ENCODE results near the gene DHRS4L2.
A peak's percentile ranks its signal among the peaks of the same experiment; 100 is the strongest.
"Not testable (repeated sequence)": the region's sequence is repeated elsewhere in the genome, so short reads cannot be mapped to it uniquely, and the experiment has no call there.

DHRS4L2 gene

GRCh38 chr14:23950411-23951135 is 38.2 kb upstream of the DHRS4L2 start:
- DNase-seq = no peak
- H3K4me3 ChIP-seq (ENCODE audit: low read depth, low read length) = no peak overlapping the region
- H3K36me3 ChIP-seq = no peaks in the 10 kb centered on the region
- no peak for TF ChIP-seq CTCF (IDR thresholded peaks at IDR 0.05; ENCODE audit: low read depth, low read length)
- H3K9me3 ChIP-seq = no peaks in the 10 kb centered on the region
- H3K4me1 ChIP-seq = no peaks in the 10 kb centered on the region
- H3K27me3 ChIP-seq = no peaks in the 10 kb centered on the region

GRCh38 chr14:23951136-23951466 is 37.6 kb upstream of the DHRS4L2 start:
- not testable (repeated sequence) for H3K27me3 ChIP-seq; DNase-seq; H3K4me1 ChIP-seq; H3K36me3 ChIP-seq; H3K4me3 ChIP-seq (ENCODE audit: low read depth, low read length); H3K9me3 ChIP-seq

- no peak for DNase-seq
- peak; percentile 20; the same call in 1 of the 2 replicates for TF ChIP-seq CTCF (IDR thresholded peaks at IDR 0.05; ENCODE audit: low read depth, low read length)
- H3K4me3 ChIP-seq (ENCODE audit: low read depth, low read length) = no peak overlapping the region
Measured at GRCh38 chr14:23951590-23952201, 37.0 kb upstream of the DHRS4L2 start.

DNA sequence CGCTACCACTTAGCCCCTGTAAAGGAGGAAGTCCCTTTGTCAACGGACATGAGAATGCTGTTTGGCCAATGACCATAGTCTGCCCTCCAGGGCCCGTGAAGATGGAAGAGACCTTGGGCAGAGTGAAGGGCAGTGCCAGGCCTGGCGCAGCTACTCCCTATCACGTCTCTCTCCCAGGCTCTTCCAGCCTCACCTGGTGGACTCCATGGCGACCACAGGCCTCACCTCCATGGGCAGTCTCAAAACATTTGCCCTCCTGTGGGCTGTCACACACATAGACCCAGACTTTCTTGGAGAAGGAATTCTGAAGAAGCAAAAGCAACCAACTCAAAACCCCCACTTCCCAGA is 35.6 kb upstream of the DHRS4L2 start:
- H3K9me3 ChIP-seq, H3K4me1 ChIP-seq, DNase-seq, H3K27me3 ChIP-seq, H3K36me3 ChIP-seq: not testable (repeated sequence)
- peak overlapping the region; percentile 87 for H3K4me3 ChIP-seq (ENCODE audit: low read depth, low read length)

More at GRCh38 chr14:23951590-23952201, 37.0 kb upstream of the DHRS4L2 start:
- no peaks in the 10 kb centered on the region for H3K4me1 ChIP-seq
- H3K9me3 ChIP-seq = no peaks in the 10 kb centered on the region
- no peaks in the 10 kb centered on the region for H3K27me3 ChIP-seq
- H3K36me3 ChIP-seq = no peaks in the 10 kb centered on the region

DNA sequence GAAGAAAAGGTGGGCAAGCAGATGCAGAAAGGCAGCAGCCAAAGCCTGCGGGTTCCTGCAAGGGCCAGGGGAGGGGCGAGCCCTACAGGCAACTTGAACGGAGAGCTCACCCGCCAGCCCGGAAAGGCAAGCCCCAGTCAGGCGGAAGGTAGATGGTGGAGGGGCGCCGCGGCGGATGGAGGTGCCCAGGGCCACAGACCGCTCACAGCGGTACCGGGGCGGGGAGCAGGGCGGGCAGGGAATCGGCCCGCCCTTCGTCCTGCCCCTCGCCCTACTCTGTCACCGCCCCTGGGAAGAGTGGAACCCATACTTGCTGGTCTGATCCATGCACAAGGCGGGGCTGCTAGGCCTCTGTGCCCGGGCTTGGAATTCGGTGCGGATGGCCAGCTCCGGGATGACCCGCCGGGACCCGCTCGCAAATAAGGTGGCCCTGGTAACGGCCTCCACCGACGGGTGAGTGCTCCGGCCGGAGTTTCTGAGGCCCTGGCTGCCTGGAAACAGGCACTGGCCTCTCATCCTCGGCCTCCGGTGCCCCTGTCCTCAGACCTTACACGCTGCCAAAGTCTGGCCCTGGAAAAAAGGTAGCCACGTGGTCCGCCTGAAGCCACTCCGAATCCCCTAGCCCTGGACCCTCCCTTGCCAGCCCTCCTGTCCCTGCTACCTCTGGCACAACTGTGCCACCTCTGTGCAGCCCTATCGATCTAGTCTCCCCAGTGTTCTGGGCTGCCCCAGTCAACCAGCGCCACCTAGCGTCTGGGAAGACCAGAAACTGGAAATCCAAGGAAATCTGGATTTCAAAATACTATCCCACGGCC is 35.1 kb upstream of the DHRS4L2 start, which contains the start of gene DHRS4:
Gene DHRS4 (plus strand): TSS at position 307 of the 815 bp plus-strand sequence. CDS start 19 bp downstream, at position 326.
- DNase-seq = peak; percentile 90
- peak within 1 kb of the TSS; percentile 87 for H3K4me3 ChIP-seq (ENCODE audit: low read depth, low read length)
- H3K4me1 ChIP-seq = no peaks in the 10 kb centered on the region
- no peaks in the 10 kb centered on the region for H3K36me3 ChIP-seq
- no peaks in the 10 kb centered on the region for H3K27me3 ChIP-seq
- H3K9me3 ChIP-seq = no peaks in the 10 kb centered on the region
- TF ChIP-seq CTCF (IDR thresholded peaks at IDR 0.05; ENCODE audit: low read depth, low read length) = peak; percentile 97

- H3K4me1 ChIP-seq, H3K9me3 ChIP-seq, H3K27me3 ChIP-seq, DNase-seq, H3K36me3 ChIP-seq: not testable (repeated sequence)
- peak overlapping the region; percentile 87 for H3K4me3 ChIP-seq (ENCODE audit: low read depth, low read length)
Measured at GRCh38 chr14:23954279-23954614, 34.5 kb upstream of the DHRS4L2 start.

- not testable (repeated sequence) for H3K4me3 ChIP-seq (ENCODE audit: low read depth, low read length); H3K27me3 ChIP-seq; H3K4me1 ChIP-seq; H3K9me3 ChIP-seq; H3K36me3 ChIP-seq
- DNase-seq = peak; percentile 43
Measured at GRCh38 chr14:23954965-23955364, 33.8 kb upstream of the DHRS4L2 start.

GRCh38 chr14:23955811-23956210 is 32.9 kb upstream of the DHRS4L2 start:
- DNase-seq; H3K4me1 ChIP-seq; H3K27me3 ChIP-seq; H3K9me3 ChIP-seq; H3K36me3 ChIP-seq; H3K4me3 ChIP-seq (ENCODE audit: low read depth, low read length): not testable (repeated sequence)

GRCh38 chr14:23957913-23958569 is 30.7 kb upstream of the DHRS4L2 start:
- H3K9me3 ChIP-seq; H3K4me1 ChIP-seq; H3K4me3 ChIP-seq (ENCODE audit: low read depth, low read length); H3K27me3 ChIP-seq; DNase-seq; H3K36me3 ChIP-seq: not testable (repeated sequence)

- DNase-seq; H3K36me3 ChIP-seq; H3K9me3 ChIP-seq; H3K4me1 ChIP-seq; H3K4me3 ChIP-seq (ENCODE audit: low read depth, low read length); H3K27me3 ChIP-seq: not testable (repeated sequence)
Measured at GRCh38 chr14:23960899-23961298, 27.8 kb upstream of the DHRS4L2 start.

DNA sequence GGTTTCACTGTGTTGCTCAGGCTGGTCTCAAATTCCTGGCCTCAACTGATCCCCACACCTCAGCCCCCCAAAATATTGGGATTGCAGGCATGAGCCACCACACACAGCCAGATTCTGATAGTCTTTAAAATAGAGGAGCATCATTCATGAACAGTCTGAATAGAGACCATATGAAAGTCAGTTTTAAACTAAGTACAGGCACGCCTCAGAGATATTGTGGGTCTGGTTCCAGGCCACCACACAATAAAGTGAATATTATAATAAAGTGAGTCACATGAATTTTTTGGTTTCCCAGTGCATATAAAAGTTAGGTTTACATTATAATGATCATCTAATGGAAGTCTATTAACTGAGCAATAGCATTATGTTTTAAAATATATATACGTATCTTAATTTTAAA is 27.0 kb upstream of the DHRS4L2 start:
- not testable (repeated sequence) for DNase-seq; H3K36me3 ChIP-seq; H3K4me1 ChIP-seq; H3K4me3 ChIP-seq (ENCODE audit: low read depth, low read length); H3K9me3 ChIP-seq; H3K27me3 ChIP-seq

DNA sequence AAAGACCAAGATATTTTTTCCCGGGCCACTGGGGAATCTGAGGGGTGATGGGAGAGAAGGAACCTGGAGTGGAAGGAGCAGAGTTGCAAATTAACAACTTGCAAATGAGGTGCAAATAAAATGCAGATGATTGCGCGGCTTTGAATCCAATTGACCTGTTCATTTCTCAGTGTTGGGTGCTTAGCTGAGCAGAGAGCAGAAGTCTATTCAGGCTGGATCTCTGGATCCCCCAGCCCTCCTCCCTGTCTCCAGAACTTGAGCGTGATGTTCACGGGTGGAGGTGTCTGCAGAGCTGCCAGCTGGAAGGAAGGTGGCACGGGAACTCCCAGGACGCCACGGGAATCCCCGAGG is 19.6 kb upstream of the DHRS4L2 start:
- H3K4me3 ChIP-seq (ENCODE audit: low read depth, low read length); H3K9me3 ChIP-seq; H3K36me3 ChIP-seq; H3K27me3 ChIP-seq; DNase-seq; H3K4me1 ChIP-seq: not testable (repeated sequence)
